H9 (cell line): ENCODE measurements around the gene HHIP. TPM values are rescaled to one million over a fixed set of nuclear protein-coding genes. Genes with fewer than 3 reads are reported as not detected.
A peak's percentile ranks its signal among the peaks of the same experiment; 100 is the strongest.

ENCODE experiments used
- DNase-seq: peaks from one replicate; pipeline ENCODE4 v3.0.0-alpha.2; 2017
- H2AFZ ChIP-seq: one replicate; pipeline ENCODE4 v1.6.1; 2013; ENCODE audit warnings: mild to moderate bottlenecking, low read length, control low read depth, moderate library complexity
- H2AK5ac ChIP-seq: 2 replicates; pipeline ENCODE4 v1.6.1; 2013; ENCODE audit warnings: low read length, control low read depth, mixed read lengths; ENCODE audit not compliant: insufficient read length
- H2BK120ac ChIP-seq: one replicate; pipeline ENCODE4 v1.6.1; 2013; ENCODE audit warnings: low read depth, mild to moderate bottlenecking, low read length, control low read depth, inconsistent platforms; ENCODE audit not compliant: poor library complexity, severe bottlenecking
- H2BK12ac ChIP-seq: 2 replicates; pipeline ENCODE4 v1.6.1; 2013; ENCODE audit warnings: low read length, control low read depth, mixed read lengths, low read depth; ENCODE audit not compliant: insufficient read length
- H2BK15ac ChIP-seq: 2 replicates; pipeline ENCODE4 v1.6.1; 2013; ENCODE audit warnings: low read depth, low read length, control low read depth
- H2BK20ac ChIP-seq: one replicate; pipeline ENCODE4 v1.6.1; 2013; ENCODE audit warnings: low read depth, mild to moderate bottlenecking, low read length, control low read depth, inconsistent platforms; ENCODE audit not compliant: poor library complexity, severe bottlenecking
- H2BK5ac ChIP-seq: 2 replicates; pipeline ENCODE4 v1.6.1; 2013; ENCODE audit warnings: low read length, control low read depth, mixed read lengths; ENCODE audit not compliant: insufficient read length
- H3K14ac ChIP-seq: 2 replicates; pipeline ENCODE4 v1.6.1; 2013; ENCODE audit warnings: low read length, control low read depth; ENCODE audit not compliant: insufficient read depth
- H3K18ac ChIP-seq: 2 replicates; pipeline ENCODE4 v1.6.1; 2013; ENCODE audit warnings: low read depth, mild to moderate bottlenecking, mixed read lengths, low read length, control low read depth; ENCODE audit not compliant: insufficient read length
- H3K23ac ChIP-seq: 2 replicates; pipeline ENCODE4 v1.6.1; 2013; ENCODE audit warnings: low read length, control low read depth, mixed read lengths, low read depth; ENCODE audit not compliant: insufficient read length
- H3K23me2 ChIP-seq: 2 replicates; pipeline ENCODE4 v1.6.1; 2013; ENCODE audit warnings: low read depth, mild to moderate bottlenecking, mixed read lengths, low read length, control low read depth; ENCODE audit not compliant: insufficient read length, poor library complexity, severe bottlenecking
- H3K27ac ChIP-seq: 2 replicates; pipeline ENCODE4 v1.5.1; 2013; ENCODE audit warnings: low read length, control low read depth, mixed read lengths, low read depth; ENCODE audit not compliant: insufficient read length
- H3K27me3 ChIP-seq: 2 replicates; pipeline ENCODE4 v1.6.1; 2013; ENCODE audit warnings: low read length, control low read depth, inconsistent platforms; ENCODE audit not compliant: insufficient read depth
- H3K4ac ChIP-seq: 2 replicates; pipeline ENCODE4 v1.6.1; 2013; ENCODE audit warnings: low read depth, mild to moderate bottlenecking, control low read depth, inconsistent platforms, low read length, moderate library complexity
- H3K4me1 ChIP-seq: 2 replicates; pipeline ENCODE4 v1.6.1; 2013; ENCODE audit warnings: low read length, control low read depth, inconsistent platforms; ENCODE audit not compliant: insufficient read depth
- H3K4me2 ChIP-seq: 2 replicates; pipeline ENCODE4 v1.6.1; 2013; ENCODE audit warnings: low read length, control low read depth, mixed read lengths; ENCODE audit not compliant: insufficient read length, insufficient read depth
- H3K56ac ChIP-seq: 2 replicates; pipeline ENCODE4 v1.6.1; 2013; ENCODE audit warnings: low read depth, mild to moderate bottlenecking, mixed read lengths, low read length, control low read depth; ENCODE audit not compliant: insufficient read length
- H3K79me1 ChIP-seq: 2 replicates; pipeline ENCODE4 v1.6.1; 2013; ENCODE audit warnings: low read depth, mild to moderate bottlenecking, moderate library complexity, low read length, control low read depth, inconsistent platforms; ENCODE audit not compliant: insufficient read depth, poor library complexity, severe bottlenecking
- H3K79me2 ChIP-seq: 2 replicates; pipeline ENCODE4 v1.6.1; 2013; ENCODE audit warnings: low read length, control low read depth, inconsistent platforms; ENCODE audit not compliant: insufficient read depth
- H3K9ac ChIP-seq: 2 replicates; pipeline ENCODE4 v1.6.1; 2013; ENCODE audit warnings: low read length, control low read depth, mixed read lengths; ENCODE audit not compliant: insufficient read length; ENCODE audit errors: extremely low read depth
- H3K9me3 ChIP-seq: one replicate; pipeline ENCODE4 v1.6.1; 2013; ENCODE audit warnings: low read depth, low read length, inconsistent platforms; ENCODE audit not compliant: control insufficient read depth
- H3T11ph ChIP-seq: one replicate; pipeline ENCODE4 v1.6.1; 2013; ENCODE audit warnings: mild to moderate bottlenecking, low read length, control low read depth, inconsistent platforms
- H4K20me1 ChIP-seq: one replicate; pipeline ENCODE4 v1.6.1; 2013; ENCODE audit not compliant: control insufficient read depth, insufficient read length, insufficient read depth
- H4K5ac ChIP-seq: 2 replicates; pipeline ENCODE4 v1.6.1; 2013; ENCODE audit warnings: low read depth, mild to moderate bottlenecking, mixed read lengths, low read length, control low read depth; ENCODE audit not compliant: insufficient read length
- H4K8ac ChIP-seq: replicated peaks from 2 replicates; pipeline ENCODE4 v1.6.1; 2013; ENCODE audit warnings: low read length, control low read depth, mixed read lengths, low read depth; ENCODE audit not compliant: insufficient read length
- H4K91ac ChIP-seq: 2 replicates; pipeline ENCODE4 v1.6.1; 2013; ENCODE audit warnings: low read depth, mild to moderate bottlenecking, moderate library complexity, mixed read lengths, low read length, control low read depth; ENCODE audit not compliant: insufficient read length
- H3K27ac Mint-ChIP-seq, 3 experiments: 2 replicates in 2 of 3; 3 replicates in 1 of 3; pipeline ENCODE4 v1.8.0; 2020 to 2021; ENCODE audit warnings: mixed read lengths in 3 of 3, mild to moderate bottlenecking in 1 of 3, moderate library complexity in 1 of 3
- H3K27me3 Mint-ChIP-seq: 2 replicates; pipeline ENCODE4 v1.8.0; 2021; ENCODE audit warnings: low read depth, mild to moderate bottlenecking, moderate library complexity, mixed read lengths
- H3K36me3 Mint-ChIP-seq, 3 experiments: 2 replicates in 2 of 3; 3 replicates in 1 of 3; pipeline ENCODE4 v1.8.0; 2020 to 2021; ENCODE audit warnings: low read depth in 3 of 3, mixed read lengths in 3 of 3; ENCODE audit not compliant: insufficient read depth in 1 of 3
- H3K4me1 Mint-ChIP-seq, 2 experiments: 2 replicates each; pipeline ENCODE4 v1.8.0; 2020; ENCODE audit warnings: mixed read lengths in 2 of 2
- H3K4me3 Mint-ChIP-seq, 2 experiments: 2 replicates in 1 of 2; 3 replicates in 1 of 2; pipeline ENCODE4 v1.8.0; 2020 to 2021; ENCODE audit warnings: mild to moderate bottlenecking in 2 of 2, mixed read lengths in 2 of 2, moderate library complexity in 1 of 2
- H3K9me3 Mint-ChIP-seq, 2 experiments: 2 replicates in 1 of 2; 3 replicates in 1 of 2; pipeline ENCODE4 v1.8.0; 2020; ENCODE audit warnings: mild to moderate bottlenecking in 2 of 2, mixed read lengths in 2 of 2, moderate library complexity in 1 of 2
- CTCF ChIP-seq: fragments of 200-600 bp; sonication (generic); conservative IDR thresholded peaks from 3 replicates; pipeline ENCODE4 v1.8.0; 2021; ENCODE audit warnings: antibody characterized with exemption, mild to moderate bottlenecking
- WGBS: extraction: QIAGEN DNeasy Blood & Tissue Kit; methylation state at CpG from one replicate; pipeline ENCODE4 v1.1.7; 2013; ENCODE audit warnings: missing lambda C conversion rate, low lambda C conversion rate, mixed read lengths; ENCODE audit not compliant: insufficient read length; ENCODE audit errors: extremely low coverage; 5-methylcytosine and 5-hydroxymethylcytosine counted together
- total RNA-seq: library from RNA; stranded (reverse); gene quantifications from 2 replicates; pipeline ENCODE4 v1.2.1, GENCODE V29; 2021

HHIP gene
- total RNA-seq, 1 experiment from 2014 or later, result 3.8 TPM

- Mint-ChIP-seq H3K36me3 (no peaks in the 10 kb centered on the region; a peak in 1 of 7 replicates), H3K4me3 (no peak overlapping the region), H3K9me3 (no peaks in the 10 kb centered on the region), H3K4me1 (peaks cover 23 to 30% of the 10 kb centered on the region in 2 experiments), H3K27ac (peak overlapping the region in 1 of 3 experiments; percentile 50; a peak in 2 of 7 replicates), H3K27me3 (no peaks in the 10 kb centered on the region)
- no peak for TF ChIP-seq CTCF
- H3K4me2 ChIP-seq, result no peak overlapping the region
- no peak overlapping the region for H2BK5ac ChIP-seq
- H2BK120ac ChIP-seq, result no peak overlapping the region
- H3K27ac ChIP-seq, result no peak overlapping the region
- H3K56ac ChIP-seq, result no peak overlapping the region
- H3K18ac ChIP-seq, result no peak overlapping the region
- DNase-seq, result no peak
- no peak overlapping the region for H3T11ph ChIP-seq
- H3K79me2 ChIP-seq, result no peaks in the 10 kb centered on the region; the same call in 1 of the 2 replicates
- no peaks in the 10 kb centered on the region for H3K79me1 ChIP-seq
- H3K14ac ChIP-seq, result no peak overlapping the region
- H3K23ac ChIP-seq, result no peak overlapping the region
- H2BK12ac ChIP-seq, result no peak overlapping the region
- whole genome bisulfite sequencing, result no CpG with 5 or more reads among the region's 2 CpGs
- no peak overlapping the region for H3K9ac ChIP-seq
- H2AFZ ChIP-seq, result no peak overlapping the region
- no peaks in the 10 kb centered on the region for H3K23me2 ChIP-seq
- H2AK5ac ChIP-seq, result no peak overlapping the region
- H4K8ac ChIP-seq, result no peak overlapping the region
- no peaks in the 10 kb centered on the region for H3K9me3 ChIP-seq
- H3K4ac ChIP-seq, result no peak overlapping the region
- H4K20me1 ChIP-seq, result no peaks in the 10 kb centered on the region
- no peak overlapping the region for H2BK20ac ChIP-seq
- no peak overlapping the region for H4K91ac ChIP-seq
- no peaks in the 10 kb centered on the region for H3K27me3 ChIP-seq
- no peaks in the 10 kb centered on the region for H3K4me1 ChIP-seq
- no peak overlapping the region for H2BK15ac ChIP-seq
- no peak overlapping the region for H4K5ac ChIP-seq
These were observed 63.2 kb downstream of the HHIP start for GRCh38 chr4:144709159-144709558.
